ENCODE measurements around the gene BANF2.

Gene BANF2

DNA sequence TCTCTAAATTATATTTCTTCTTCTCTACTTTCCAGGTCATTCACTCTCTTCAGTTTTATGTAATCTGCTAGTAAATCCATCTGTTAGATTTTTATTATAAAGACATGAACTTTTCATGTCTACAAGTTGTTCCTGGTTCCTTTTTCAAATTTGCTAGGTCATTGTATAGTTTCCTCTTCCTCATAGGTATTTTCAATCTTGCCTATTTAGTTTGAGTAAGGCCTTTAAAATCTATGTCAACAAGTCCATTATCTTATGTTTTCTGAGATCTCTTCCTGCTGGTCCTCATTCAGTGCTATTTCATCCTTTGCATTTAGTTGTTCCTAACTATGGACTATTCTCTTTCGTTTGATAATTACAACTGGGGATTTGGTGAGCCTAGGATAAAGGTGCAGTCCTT lies 28.8 kb upstream of the BANF2 start:
- Histone ChIP-seq H3K36me3 (ENCODE audit: control insufficient read depth, low read length) (peaks cover 4% of the 10 kb centered on the region; the same call in 1 of the 2 replicates), H3K4me2 (ENCODE audit: low read length) (no peak overlapping the region), H3K4me3 (ENCODE audit: low read length) (no peak overlapping the region), H3K79me2 (ENCODE audit: control insufficient read depth, low read length) (peaks cover 41% of the 10 kb centered on the region), H4K20me1 (ENCODE audit: control insufficient read depth, insufficient read depth, low read depth, low read length) (no peaks in the 10 kb centered on the region), H3K4me1 (ENCODE audit: control insufficient read depth, low read length) (peaks cover 9% of the 10 kb centered on the region), H3K27ac (ENCODE audit: low read depth, low read length) (no peak overlapping the region), H3F3A (ENCODE audit: control insufficient read depth, insufficient read depth) (no peaks in the 10 kb centered on the region), H3K9me2 (replicated peaks; ENCODE audit: control insufficient read depth, low read length) (no peaks in the 10 kb centered on the region), H3K27me3 (ENCODE audit: control insufficient read depth, low read length) (no peaks in the 10 kb centered on the region), H3K9me3 (ENCODE audit: control insufficient read depth, insufficient read depth, low read length) (no peaks in the 10 kb centered on the region)
- TF ChIP-seq CTCF (IDR thresholded peaks at IDR 0.05; ENCODE audit: low read depth, low read length, poor library complexity, severe bottlenecking) = no peak

DNA sequence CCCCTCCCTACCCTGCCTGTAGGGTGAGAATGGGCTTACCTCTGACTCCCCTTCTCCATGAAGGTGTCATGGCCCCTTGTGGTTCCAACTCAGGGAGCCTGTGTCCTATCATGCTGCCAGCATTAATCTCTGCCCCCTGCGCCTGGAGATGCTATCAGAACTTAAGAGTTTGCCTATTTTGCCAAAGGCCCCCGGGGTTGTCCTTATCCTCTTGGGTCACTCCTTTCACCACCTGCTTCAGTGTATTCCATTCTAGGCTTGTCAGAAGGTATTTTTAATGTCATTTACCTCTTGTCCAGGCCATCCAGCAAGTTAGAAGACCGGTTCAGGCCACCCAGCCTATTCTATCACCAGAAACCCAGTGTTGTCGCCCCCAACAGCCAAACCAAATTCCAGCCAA lies 28.2 kb upstream of the BANF2 start:
- Histone ChIP-seq H3K4me1 (ENCODE audit: control insufficient read depth, low read length) (peaks cover 9% of the 10 kb centered on the region), H3K79me2 (ENCODE audit: control insufficient read depth, low read length) (peaks cover 46% of the 10 kb centered on the region)

GRCh38 chr20:17673084-17673483 lies 26.7 kb upstream of the BANF2 start:
- H4K20me1 ChIP-seq (ENCODE audit: control insufficient read depth, insufficient read depth, low read depth, low read length) = no peaks in the 10 kb centered on the region
- TF ChIP-seq CTCF (IDR thresholded peaks at IDR 0.05; ENCODE audit: low read depth, low read length, poor library complexity, severe bottlenecking) = no peak
- TF ChIP-seq EZH2phosphoT487 (IDR thresholded peaks at IDR 0.05; ENCODE audit: borderline replicate concordance, low read length) = no peak
- H3K4me1 ChIP-seq (ENCODE audit: control insufficient read depth, low read length) = peaks cover 9% of the 10 kb centered on the region
- H3K9me3 ChIP-seq (ENCODE audit: control insufficient read depth, insufficient read depth, low read length) = no peaks in the 10 kb centered on the region
- H3K36me3 ChIP-seq (ENCODE audit: control insufficient read depth, low read length) = peaks cover 8% of the 10 kb centered on the region; the same call in 1 of the 2 replicates
- H3K79me2 ChIP-seq (ENCODE audit: control insufficient read depth, low read length) = peaks cover 51% of the 10 kb centered on the region
- no peaks in the 10 kb centered on the region for H3K27me3 ChIP-seq (ENCODE audit: control insufficient read depth, low read length)
- no peaks in the 10 kb centered on the region for H3F3A ChIP-seq (ENCODE audit: control insufficient read depth, insufficient read depth)
- H3K27ac ChIP-seq (ENCODE audit: low read depth, low read length) = no peak overlapping the region
- H3K9me2 ChIP-seq (replicated peaks; ENCODE audit: control insufficient read depth, low read length) = no peaks in the 10 kb centered on the region
- H3K4me2 ChIP-seq (ENCODE audit: low read length) = no peak overlapping the region
- no peak overlapping the region for H3K4me3 ChIP-seq (ENCODE audit: low read length)

More for the DNA sequence above, 28.2 kb upstream of the BANF2 start:
- Histone ChIP-seq H4K20me1 (ENCODE audit: control insufficient read depth, insufficient read depth, low read depth, low read length) (no peaks in the 10 kb centered on the region), H3K27me3 (ENCODE audit: control insufficient read depth, low read length) (no peaks in the 10 kb centered on the region), H3K4me3 (ENCODE audit: low read length) (no peak overlapping the region), H3K36me3 (ENCODE audit: control insufficient read depth, low read length) (peaks cover 4% of the 10 kb centered on the region; the same call in 1 of the 2 replicates), H3K9me3 (ENCODE audit: control insufficient read depth, insufficient read depth, low read length) (no peaks in the 10 kb centered on the region), H3F3A (ENCODE audit: control insufficient read depth, insufficient read depth) (no peaks in the 10 kb centered on the region), H3K4me2 (ENCODE audit: low read length) (no peak overlapping the region), H3K9me2 (replicated peaks; ENCODE audit: control insufficient read depth, low read length) (no peaks in the 10 kb centered on the region), H3K27ac (ENCODE audit: low read depth, low read length) (no peak overlapping the region)
- no peak for TF ChIP-seq CTCF (IDR thresholded peaks at IDR 0.05; ENCODE audit: low read depth, low read length, poor library complexity, severe bottlenecking)
- no peak for TF ChIP-seq EZH2phosphoT487 (IDR thresholded peaks at IDR 0.05; ENCODE audit: borderline replicate concordance, low read length)
